GM04504 (cell line): Measurements from ENCODE around the gene PDHB.

ENCODE experiments used
- DNase-seq: peaks from one replicate; pipeline ENCODE4 v3.0.0-alpha.2; 2012; ENCODE audit warnings: low read depth

The PDHB gene

DNA sequence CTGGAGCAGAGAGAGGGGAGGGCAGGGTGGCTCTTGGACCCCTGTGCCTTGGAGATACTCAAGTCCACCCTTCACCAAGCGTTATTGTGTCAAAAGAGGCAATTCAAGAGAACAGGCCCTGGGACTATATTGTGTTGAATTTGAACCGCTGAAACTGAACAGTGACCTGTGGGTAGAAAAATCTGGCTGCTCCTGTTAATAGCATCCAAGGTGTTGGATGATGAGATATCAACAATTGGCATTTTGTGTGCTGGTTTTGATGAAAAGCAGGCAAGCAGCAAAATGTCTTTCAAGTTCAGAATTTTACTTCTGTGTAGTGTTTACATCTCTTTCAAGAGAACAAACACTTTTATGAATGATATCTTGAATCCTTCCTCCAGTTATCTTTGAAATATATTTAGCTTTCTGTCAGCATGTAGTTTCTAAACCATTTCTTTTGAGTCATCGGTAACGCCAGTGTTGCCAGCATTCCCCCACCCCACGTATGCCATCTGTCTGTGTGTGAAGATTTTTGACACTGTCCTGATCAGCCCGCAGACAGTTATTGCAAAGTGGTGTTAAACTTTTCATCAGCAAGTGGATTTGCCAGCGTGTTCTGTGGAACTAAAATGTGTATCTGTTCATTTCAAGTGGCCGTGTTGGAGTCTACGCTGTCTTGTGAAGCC lies 34.8 kb downstream of the PDHB start:
- DNase-seq: no peak

GRCh38 chr3:58394339-58394738 lies 39.3 kb downstream of the PDHB start:
- no peak for DNase-seq

- DNase-seq: no peak
These were observed 41.5 kb downstream of the PDHB start for GRCh38 chr3:58392181-58392580.

GRCh38 chr3:58391156-58391865 lies 42.3 kb downstream of the PDHB start:
- no peak for DNase-seq

GRCh38 chr3:58388550-58389091 lies 45.0 kb downstream of the PDHB start:
- peak; percentile 93 for DNase-seq

GRCh38 chr3:58387650-58388546 lies 45.7 kb downstream of the PDHB start:
- no peak for DNase-seq

GRCh38 chr3:58386626-58387365 lies 46.8 kb downstream of the PDHB start:
- peak; percentile 69 for DNase-seq

DNA sequence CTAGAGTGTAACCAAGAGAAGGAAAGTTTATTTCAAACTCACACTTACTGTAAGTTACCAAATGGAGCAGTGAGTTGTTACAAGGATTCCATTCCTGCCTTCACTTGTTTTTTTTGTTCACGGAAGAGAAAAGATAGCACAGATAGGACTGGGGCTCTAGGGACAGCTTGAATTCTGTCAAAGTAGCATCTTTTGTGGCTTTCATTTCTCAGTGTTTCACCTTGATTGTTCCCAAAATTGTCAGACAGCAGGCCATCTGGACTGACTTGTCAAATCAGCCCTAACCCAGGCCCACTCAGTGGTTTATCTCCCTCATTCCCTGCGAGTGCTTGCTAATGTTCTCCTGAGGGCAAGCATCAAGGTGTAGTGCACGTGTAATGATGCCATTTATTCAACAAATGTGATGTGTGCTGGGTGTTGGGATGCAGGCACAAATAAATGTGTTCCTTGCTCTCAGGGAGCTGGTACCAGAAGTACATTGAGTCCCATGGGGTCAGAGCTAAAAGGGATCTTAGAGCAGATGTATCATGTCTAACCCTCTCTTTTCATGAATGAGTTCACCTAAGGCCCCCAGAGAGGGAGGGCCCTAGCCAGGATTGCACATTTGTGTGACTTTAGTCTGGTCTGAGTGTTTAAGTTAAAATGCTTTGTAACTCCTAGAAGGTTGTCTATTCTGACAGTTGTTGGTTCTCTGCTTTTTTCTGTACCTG lies 49.1 kb downstream of the PDHB start:
- DNase-seq: no peak

GRCh38 chr3:58383904-58384303 lies 49.7 kb downstream of the PDHB start:
- peak; percentile 99 for DNase-seq

- no peak for DNase-seq
These were observed 50.2 kb downstream of the PDHB start for GRCh38 chr3:58383476-58383875.

- DNase-seq: no peak
These were observed 54.1 kb downstream of the PDHB start for GRCh38 chr3:58379351-58380073.

DNA sequence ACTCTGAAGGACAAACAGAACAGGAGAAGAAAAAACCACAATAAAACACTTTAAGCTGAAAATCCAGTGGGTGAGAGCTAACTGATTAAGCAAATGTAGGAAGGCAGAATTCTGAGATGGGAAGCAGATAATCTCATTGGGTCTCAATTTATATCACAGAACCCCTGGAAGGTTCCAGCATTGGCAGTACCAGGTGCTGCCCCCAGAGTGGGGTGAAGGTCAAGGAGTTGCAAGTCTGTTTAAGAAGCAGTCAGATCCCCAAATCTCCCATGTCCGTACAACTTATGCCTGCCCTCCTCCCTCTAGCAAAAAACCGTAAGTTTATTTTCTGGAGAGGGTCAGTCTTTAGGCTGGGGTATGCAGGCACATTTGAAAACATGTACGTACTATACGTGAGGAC lies 55.9 kb downstream of the PDHB start:
- DNase-seq: no peak
